GM21367 (cell line): ENCODE data around the gene POPDC2.

Experiments
- ATAC-seq: cut with Tn5 transposase; IDR thresholded peaks from one replicate; pipeline ENCODE4 v1.9.1; 2021; ENCODE audit not compliant: unreplicated experiment

POPDC2 gene

GRCh38 chr3:119672776-119673175, 12.4 kb upstream of the POPDC2 start:
- no peak for ATAC-seq

GRCh38 chr3:119669906-119670570, 9.6 kb upstream of the POPDC2 start:
- ATAC-seq, result no peak

- no peak for ATAC-seq
These were observed 5.7 kb upstream of the POPDC2 start for GRCh38 chr3:119665954-119666559.

GRCh38 chr3:119664850-119665379, 4.5 kb upstream of the POPDC2 start:
- no peak for ATAC-seq

GRCh38 chr3:119664370-119664769, 4.0 kb upstream of the POPDC2 start:
- no peak for ATAC-seq

- no peak for ATAC-seq
These were observed 3.5 kb upstream of the POPDC2 start for GRCh38 chr3:119663885-119664284.

GRCh38 chr3:119662604-119663373, 2.4 kb upstream of the POPDC2 start:
- no peak for ATAC-seq

- ATAC-seq, result no peak
These were observed 640 bp downstream of the POPDC2 start for GRCh38 chr3:119659606-119660291.

GRCh38 chr3:119658994-119659393, 1.4 kb downstream of the POPDC2 start:
- no peak for ATAC-seq

- no peak for ATAC-seq
These were observed 2.3 kb downstream of the POPDC2 start for GRCh38 chr3:119657887-119658702.

GRCh38 chr3:119653876-119654275, 6.5 kb downstream of the POPDC2 start:
- no peak for ATAC-seq

- no peak for ATAC-seq
These were observed 7.9 kb downstream of the POPDC2 start for GRCh38 chr3:119652306-119653033.

- ATAC-seq, result no peak
These were observed 10.6 kb downstream of the POPDC2 start for GRCh38 chr3:119649761-119650160.

- no peak for ATAC-seq
These were observed 12.4 kb downstream of the POPDC2 start for GRCh38 chr3:119647843-119648575.

GRCh38 chr3:119647171-119647570, 13.2 kb downstream of the POPDC2 start:
- ATAC-seq, result no peak

- ATAC-seq, result no peak
These were observed 14.6 kb downstream of the POPDC2 start for GRCh38 chr3:119645813-119646212.

GRCh38 chr3:119644481-119644880, 15.9 kb downstream of the POPDC2 start:
- ATAC-seq, result no peak

GRCh38 chr3:119643528-119643927, 16.9 kb downstream of the POPDC2 start:
- no peak for ATAC-seq
